ENCODE data around the gene RERE.

The RERE gene

DNA sequence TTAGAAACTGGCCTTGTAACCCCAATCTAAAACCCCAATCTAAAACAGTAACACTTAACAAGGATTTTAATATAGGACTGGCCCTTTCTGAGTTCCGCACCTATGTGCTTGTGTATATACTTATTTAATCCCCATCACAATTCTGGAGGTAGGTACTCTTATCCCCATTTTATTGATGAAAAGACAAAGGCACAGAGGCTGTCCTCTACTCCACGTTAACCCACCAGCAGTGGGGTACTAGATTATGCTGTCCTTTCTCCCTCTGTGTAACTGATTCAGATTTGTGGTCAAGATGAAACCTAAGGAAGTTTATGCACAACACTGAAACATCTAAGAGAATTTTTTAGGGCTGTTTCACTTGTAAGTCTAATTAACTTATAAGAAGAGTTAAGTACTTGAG is 175.3 kb downstream of the RERE start:
- no peaks in the 10 kb centered on the region for H3K9me3 ChIP-seq (replicated peaks in 1 of 2; ENCODE audit: control insufficient read depth in 2 of 2, insufficient read depth in 1 of 2, low read depth in 1 of 2, low read length in 2 of 2)
- no peak overlapping the region for H2AFZ ChIP-seq (ENCODE audit: low read length)
- H3K4me2 ChIP-seq (ENCODE audit: insufficient read depth, low read length, poor library complexity, severe bottlenecking), result no peak overlapping the region
- no peak overlapping the region for H3K23ac ChIP-seq (ENCODE audit: low read depth, low read length, poor library complexity)
- H2AK5ac ChIP-seq (ENCODE audit: low read depth, low read length), result no peak overlapping the region
- H3K14ac ChIP-seq (ENCODE audit: low read length), result no peak overlapping the region
- H3K36me3 ChIP-seq (replicated peaks in 1 of 2; ENCODE audit: control insufficient read depth in 2 of 2, insufficient read depth in 2 of 2, low read length in 2 of 2), result peaks cover 0 to 62% of the 10 kb centered on the region in 2 donors
- H3K18ac ChIP-seq (ENCODE audit: low read length), result no peak overlapping the region
- no peak overlapping the region for H3K4ac ChIP-seq (ENCODE audit: low read length)
- no peaks in the 10 kb centered on the region for H3K27me3 ChIP-seq (ENCODE audit: control insufficient read depth in 3 of 3, insufficient read depth in 3 of 3, low read depth in 1 of 3, low read length in 3 of 3)
- no peak overlapping the region for H2BK15ac ChIP-seq (ENCODE audit: low read length)
- no peak for DNase-seq (ENCODE audit: low spot score)
- H3K79me1 ChIP-seq (ENCODE audit: low read depth, low read length), result peaks cover 3% of the 10 kb centered on the region
- no peak overlapping the region for H4K91ac ChIP-seq (ENCODE audit: low read depth, low read length, poor library complexity)
- no peak overlapping the region for H2BK120ac ChIP-seq (ENCODE audit: low read depth, low read length)
- no peak overlapping the region for H3K4me3 ChIP-seq (ENCODE audit: low read length in 2 of 2)
- no peak overlapping the region for H3K9ac ChIP-seq (ENCODE audit: low read depth, low read length, poor library complexity)
- no CpG with 5 or more reads among the region's 2 CpGs for WGBS, 2 donors (ENCODE audit: extremely low coverage in 2 of 2, insufficient read length in 2 of 2, insufficient replicate concordance in 1 of 2)
- H3K27ac ChIP-seq (replicated peaks; ENCODE audit: low read length), result no peak overlapping the region
- H2BK5ac ChIP-seq (ENCODE audit: low read length), result no peak overlapping the region
- H4K8ac ChIP-seq (ENCODE audit: low read depth, low read length), result no peak overlapping the region
- no peak overlapping the region for H2BK12ac ChIP-seq (ENCODE audit: low read length)
- peaks cover 3 to 13% of the 10 kb centered on the region in 2 donors for H3K4me1 ChIP-seq (ENCODE audit: control insufficient read depth in 2 of 2, insufficient read depth in 1 of 2, low read depth in 1 of 2, low read length in 2 of 2)

DNA sequence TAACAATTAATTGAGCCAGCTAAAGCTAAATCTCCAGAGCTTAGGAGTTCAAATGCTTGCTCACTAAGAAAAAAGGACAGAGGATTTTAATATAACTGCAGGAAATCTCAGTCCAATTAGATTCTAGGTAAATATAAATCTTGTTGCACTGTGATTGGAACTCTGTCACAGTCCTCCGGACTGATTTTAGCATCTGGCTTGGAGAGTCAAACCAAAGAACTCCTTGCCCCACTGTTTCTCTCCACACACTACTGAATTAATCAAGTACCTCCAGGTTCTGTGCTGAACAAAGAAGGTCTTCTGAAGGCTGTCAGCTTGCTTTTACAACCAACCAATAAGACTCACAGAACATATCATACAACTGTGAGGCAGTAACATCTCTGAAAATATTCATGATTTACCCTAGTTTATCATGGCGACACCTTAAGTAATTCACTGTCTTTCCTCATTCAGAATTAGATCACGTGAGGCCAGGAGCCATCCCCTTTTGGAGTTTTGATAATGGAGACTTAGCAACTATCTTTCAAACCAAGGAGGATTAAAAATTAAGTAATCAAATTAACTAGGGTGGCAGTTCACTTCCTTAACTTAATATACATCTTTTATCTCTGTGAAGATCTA is 176.0 kb downstream of the RERE start:
- Histone ChIP-seq H3K14ac (ENCODE audit: low read length) (no peak overlapping the region), H2BK120ac (ENCODE audit: low read depth, low read length) (no peak overlapping the region), H4K8ac (ENCODE audit: low read depth, low read length) (no peak overlapping the region), H3K36me3 (replicated peaks in 1 of 2; ENCODE audit: control insufficient read depth in 2 of 2, insufficient read depth in 2 of 2, low read length in 2 of 2) (peaks cover 0 to 58% of the 10 kb centered on the region in 2 donors), H3K4me1 (ENCODE audit: control insufficient read depth in 2 of 2, insufficient read depth in 1 of 2, low read depth in 1 of 2, low read length in 2 of 2) (peaks cover 4 to 13% of the 10 kb centered on the region in 2 donors), H3K4me3 (ENCODE audit: low read length in 2 of 2) (no peak overlapping the region), H2AK5ac (ENCODE audit: low read depth, low read length) (no peak overlapping the region), H2BK12ac (ENCODE audit: low read length) (no peak overlapping the region), H3K18ac (ENCODE audit: low read length) (no peak overlapping the region), H3K27me3 (ENCODE audit: control insufficient read depth in 3 of 3, insufficient read depth in 3 of 3, low read depth in 1 of 3, low read length in 3 of 3) (no peaks in the 10 kb centered on the region), H3K9ac (ENCODE audit: low read depth, low read length, poor library complexity) (no peak overlapping the region), H3K27ac (replicated peaks; ENCODE audit: low read length) (no peak overlapping the region), H4K91ac (ENCODE audit: low read depth, low read length, poor library complexity) (no peak overlapping the region), H2AFZ (ENCODE audit: low read length) (no peak overlapping the region), H3K4me2 (ENCODE audit: insufficient read depth, low read length, poor library complexity, severe bottlenecking) (no peak overlapping the region), H3K4ac (ENCODE audit: low read length) (no peak overlapping the region), H3K9me3 (replicated peaks in 1 of 2; ENCODE audit: control insufficient read depth in 2 of 2, insufficient read depth in 1 of 2, low read depth in 1 of 2, low read length in 2 of 2) (no peaks in the 10 kb centered on the region), H2BK5ac (ENCODE audit: low read length) (no peak overlapping the region), H3K79me1 (ENCODE audit: low read depth, low read length) (peaks cover 3% of the 10 kb centered on the region), H3K23ac (ENCODE audit: low read depth, low read length, poor library complexity) (no peak overlapping the region), H2BK15ac (ENCODE audit: low read length) (no peak overlapping the region)
- no peak for DNase-seq (ENCODE audit: low spot score)
- no CpG with 5 or more reads among the region's 3 CpGs for WGBS, 2 donors (ENCODE audit: extremely low coverage in 2 of 2, insufficient read length in 2 of 2, insufficient replicate concordance in 1 of 2)

DNA sequence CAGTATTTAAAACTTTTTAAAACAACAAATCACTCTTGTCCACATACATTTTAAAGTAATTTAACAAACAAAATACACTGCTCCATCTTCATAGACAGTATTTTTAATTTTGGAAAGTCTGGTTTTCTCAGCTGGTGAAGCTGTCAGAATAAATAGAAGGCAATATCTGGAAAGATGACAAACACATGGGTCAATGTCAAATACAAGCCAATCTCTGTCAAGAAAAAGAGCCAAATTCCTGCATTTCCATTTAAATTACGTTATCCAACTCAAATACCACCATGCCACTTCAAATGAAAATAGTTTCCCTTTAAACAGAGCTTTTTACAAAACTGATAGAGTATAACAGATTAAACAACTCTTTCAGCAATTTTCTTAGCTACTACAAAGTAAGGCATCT is 176.5 kb downstream of the RERE start:
- Histone ChIP-seq H3K27me3 (ENCODE audit: control insufficient read depth in 3 of 3, insufficient read depth in 3 of 3, low read depth in 1 of 3, low read length in 3 of 3) (no peaks in the 10 kb centered on the region), H2AFZ (ENCODE audit: low read length) (no peak overlapping the region), H2BK5ac (ENCODE audit: low read length) (no peak overlapping the region), H3K14ac (ENCODE audit: low read length) (no peak overlapping the region), H3K23ac (ENCODE audit: low read depth, low read length, poor library complexity) (no peak overlapping the region), H3K4me3 (ENCODE audit: low read length in 2 of 2) (no peak overlapping the region), H3K18ac (ENCODE audit: low read length) (no peak overlapping the region), H3K79me1 (ENCODE audit: low read depth, low read length) (peaks cover 3% of the 10 kb centered on the region), H3K4ac (ENCODE audit: low read length) (no peak overlapping the region), H4K8ac (ENCODE audit: low read depth, low read length) (no peak overlapping the region), H3K9ac (ENCODE audit: low read depth, low read length, poor library complexity) (no peak overlapping the region), H2AK5ac (ENCODE audit: low read depth, low read length) (no peak overlapping the region), H3K4me2 (ENCODE audit: insufficient read depth, low read length, poor library complexity, severe bottlenecking) (no peak overlapping the region), H2BK15ac (ENCODE audit: low read length) (no peak overlapping the region), H3K27ac (replicated peaks; ENCODE audit: low read length) (no peak overlapping the region), H3K9me3 (replicated peaks in 1 of 2; ENCODE audit: control insufficient read depth in 2 of 2, insufficient read depth in 1 of 2, low read depth in 1 of 2, low read length in 2 of 2) (no peaks in the 10 kb centered on the region), H2BK120ac (ENCODE audit: low read depth, low read length) (no peak overlapping the region), H2BK12ac (ENCODE audit: low read length) (no peak overlapping the region), H3K4me1 (ENCODE audit: control insufficient read depth in 2 of 2, insufficient read depth in 1 of 2, low read depth in 1 of 2, low read length in 2 of 2) (peaks cover 4 to 13% of the 10 kb centered on the region in 2 donors), H3K36me3 (replicated peaks in 1 of 2; ENCODE audit: control insufficient read depth in 2 of 2, insufficient read depth in 2 of 2, low read length in 2 of 2) (peaks cover 0 to 53% of the 10 kb centered on the region in 2 donors), H4K91ac (ENCODE audit: low read depth, low read length, poor library complexity) (no peak overlapping the region)
- WGBS, 2 donors (ENCODE audit: extremely low coverage in 2 of 2, insufficient read length in 2 of 2, insufficient replicate concordance in 1 of 2), result no CpG with 5 or more reads among the region's 1 CpG
- DNase-seq (ENCODE audit: low spot score), result no peak

DNA sequence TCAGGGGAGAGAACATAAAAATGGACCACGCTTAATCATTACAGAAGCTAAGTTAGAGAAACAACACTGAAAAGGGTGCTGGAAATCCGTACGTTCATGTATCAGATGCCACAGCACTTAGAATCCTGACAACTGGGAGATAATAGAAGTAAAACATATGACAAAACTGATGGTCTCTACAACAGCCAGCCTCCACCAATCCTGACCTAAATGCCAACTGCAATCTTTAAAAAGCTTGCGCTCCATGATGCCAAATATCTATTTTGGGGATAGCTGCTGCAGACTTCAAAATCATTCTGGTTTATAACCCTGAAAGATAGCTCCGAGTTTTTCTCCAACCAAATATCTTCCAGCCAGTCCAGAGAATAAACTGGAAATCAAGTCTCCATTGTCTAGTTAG is 178.3 kb downstream of the RERE start:
- Histone ChIP-seq H3K18ac (ENCODE audit: low read length) (no peak overlapping the region), H3K27me3 (ENCODE audit: control insufficient read depth in 3 of 3, insufficient read depth in 3 of 3, low read depth in 1 of 3, low read length in 3 of 3) (no peaks in the 10 kb centered on the region), H3K4me1 (ENCODE audit: control insufficient read depth in 2 of 2, insufficient read depth in 1 of 2, low read depth in 1 of 2, low read length in 2 of 2) (peaks cover 4 to 10% of the 10 kb centered on the region in 2 donors), H3K9ac (ENCODE audit: low read depth, low read length, poor library complexity) (no peak overlapping the region), H4K8ac (ENCODE audit: low read depth, low read length) (no peak overlapping the region), H3K4ac (ENCODE audit: low read length) (no peak overlapping the region), H3K23ac (ENCODE audit: low read depth, low read length, poor library complexity) (no peak overlapping the region), H3K9me3 (replicated peaks in 1 of 2; ENCODE audit: control insufficient read depth in 2 of 2, insufficient read depth in 1 of 2, low read depth in 1 of 2, low read length in 2 of 2) (no peaks in the 10 kb centered on the region), H2BK15ac (ENCODE audit: low read length) (no peak overlapping the region), H2BK5ac (ENCODE audit: low read length) (no peak overlapping the region), H2AK5ac (ENCODE audit: low read depth, low read length) (no peak overlapping the region), H2BK120ac (ENCODE audit: low read depth, low read length) (no peak overlapping the region), H3K14ac (ENCODE audit: low read length) (no peak overlapping the region), H4K91ac (ENCODE audit: low read depth, low read length, poor library complexity) (no peak overlapping the region), H3K27ac (replicated peaks; ENCODE audit: low read length) (no peak overlapping the region), H3K4me3 (ENCODE audit: low read length in 2 of 2) (no peak overlapping the region), H2BK12ac (ENCODE audit: low read length) (no peak overlapping the region), H3K4me2 (ENCODE audit: insufficient read depth, low read length, poor library complexity, severe bottlenecking) (no peak overlapping the region), H3K79me1 (ENCODE audit: low read depth, low read length) (peaks cover 3% of the 10 kb centered on the region), H2AFZ (ENCODE audit: low read length) (no peak overlapping the region), H3K36me3 (replicated peaks in 1 of 2; ENCODE audit: control insufficient read depth in 2 of 2, insufficient read depth in 2 of 2, low read length in 2 of 2) (peaks cover 0 to 45% of the 10 kb centered on the region in 2 donors)
- no peak for DNase-seq (ENCODE audit: low spot score)
- WGBS, 2 donors (ENCODE audit: extremely low coverage in 2 of 2, insufficient read length in 2 of 2, insufficient replicate concordance in 1 of 2), result no CpG with 5 or more reads among the region's 5 CpGs

All from neuronal stem cell (in vitro differentiated cells).